ENCODE measurements around the gene KLHL18. TPM values are rescaled to one million over a fixed set of nuclear protein-coding genes. Genes with fewer than 3 reads are reported as not detected.
"Not testable (repeated sequence)": the region's sequence is repeated elsewhere in the genome, so short reads cannot be mapped to it uniquely, and the experiment has no call there.

The KLHL18 gene
- total RNA-seq, 2 experiments from 2014 or later = 42.2 to 48.6 TPM

DNA sequence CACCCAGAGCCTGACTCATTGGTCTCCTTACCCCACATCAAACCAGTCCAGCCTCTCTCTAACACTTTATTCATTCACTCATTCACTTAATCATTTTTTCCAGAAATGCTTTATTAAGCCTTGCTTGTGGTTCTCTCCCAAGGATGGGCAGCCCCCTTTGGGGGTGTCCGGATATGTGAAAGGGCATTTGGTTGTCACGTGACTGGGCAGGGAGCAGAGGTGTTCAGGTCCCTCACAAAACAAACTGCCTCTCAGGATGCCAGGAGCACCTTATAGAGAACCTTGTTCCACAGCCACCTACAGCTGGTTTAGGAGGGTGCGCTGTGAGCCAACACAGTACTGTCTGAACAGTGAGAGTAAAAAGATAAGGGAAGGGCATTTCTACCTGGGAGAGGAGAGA is 72.3 kb downstream of the KLHL18 start:
- Mint-ChIP-seq H3K4me1 (no peaks in the 10 kb centered on the region), H3K27ac (no peak overlapping the region), H3K4me3 (peak overlapping the region; percentile 8), H3K9me3 (peaks cover 7% of the 10 kb centered on the region), H3K27me3 (no peaks in the 10 kb centered on the region), H3K36me3 (peaks cover 3% of the 10 kb centered on the region)
- DNase-seq = no peak

DNA sequence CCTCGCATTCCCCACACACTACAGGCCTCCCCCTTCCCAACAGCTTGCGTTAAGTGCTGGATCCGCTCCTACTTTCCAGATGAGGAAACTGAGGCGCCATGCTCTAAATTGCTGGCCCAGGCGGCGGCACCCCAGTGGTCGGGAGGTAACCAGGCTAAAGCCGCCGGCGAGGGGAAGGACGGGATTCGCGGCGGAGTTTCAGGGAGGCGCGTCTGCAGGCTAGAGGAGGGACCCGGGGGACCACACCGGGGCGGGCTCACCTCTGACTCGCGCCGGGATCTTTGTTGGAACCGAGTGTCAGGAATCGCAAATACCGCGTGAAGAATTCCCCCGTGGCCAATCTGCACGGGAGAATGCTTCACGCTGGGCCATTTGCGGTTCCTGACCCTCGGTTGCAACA is 73.5 kb downstream of the KLHL18 start:
- peaks cover 10% of the 10 kb centered on the region for H3K36me3 Mint-ChIP-seq
- H3K9me3 Mint-ChIP-seq = peaks cover 12% of the 10 kb centered on the region
- H3K4me1 Mint-ChIP-seq = peaks cover 4% of the 10 kb centered on the region
- no peak overlapping the region for H3K27ac Mint-ChIP-seq
- H3K27me3 Mint-ChIP-seq = no peaks in the 10 kb centered on the region
- DNase-seq = no peak
- H3K4me3 Mint-ChIP-seq = no peak overlapping the region

DNA sequence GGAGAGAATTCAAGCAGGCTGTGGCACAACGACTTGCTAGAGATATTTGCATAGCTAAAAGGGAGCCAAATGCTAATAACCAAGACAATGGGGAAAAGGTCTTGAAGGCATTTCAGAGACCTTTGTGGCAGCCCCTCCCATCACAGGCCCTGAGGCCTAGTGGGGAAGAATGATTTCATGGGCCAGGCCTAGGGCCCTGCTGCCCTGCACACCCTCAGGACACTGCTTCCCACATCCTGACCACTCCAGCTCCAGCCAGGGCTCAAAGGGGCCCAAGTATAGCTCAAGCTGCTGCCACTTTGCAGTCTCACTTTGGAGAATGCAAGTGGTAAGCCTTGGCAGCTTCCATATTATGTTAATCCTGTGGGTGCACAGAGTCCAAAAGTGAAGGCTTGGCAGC is 76.6 kb downstream of the KLHL18 start:
- DNase-seq = no peak
- Mint-ChIP-seq H3K4me3 (no peak overlapping the region), H3K27ac (no peak overlapping the region), H3K27me3 (no peaks in the 10 kb centered on the region), H3K4me1 (peaks cover 15% of the 10 kb centered on the region), H3K36me3 (peaks cover 20% of the 10 kb centered on the region), H3K9me3 (peaks cover 23% of the 10 kb centered on the region)

DNA sequence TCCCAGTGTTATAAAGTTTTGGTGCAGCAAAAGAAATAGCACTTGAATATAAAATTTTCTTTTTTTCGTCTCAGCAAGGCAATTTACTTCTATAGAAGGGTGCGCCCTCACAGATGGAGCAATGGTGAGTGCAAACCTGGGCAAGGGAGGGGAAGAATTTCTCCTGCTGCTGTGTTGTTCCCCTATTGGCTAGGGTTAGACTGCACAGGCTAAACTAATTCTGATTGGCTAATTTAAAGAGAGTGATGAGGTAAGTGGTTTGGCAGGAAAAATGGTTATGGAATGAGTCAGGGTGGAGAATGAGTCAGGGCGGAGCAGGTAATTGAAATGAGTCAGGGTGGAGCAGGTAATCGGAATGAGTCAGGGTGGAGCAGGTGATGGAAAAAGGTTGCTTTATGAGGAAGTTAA is 77.4 kb downstream of the KLHL18 start:
- Mint-ChIP-seq H3K36me3 (peaks cover 20% of the 10 kb centered on the region), H3K27ac (peak overlapping the region; percentile 13)
- peak; percentile 32 for DNase-seq

DNA sequence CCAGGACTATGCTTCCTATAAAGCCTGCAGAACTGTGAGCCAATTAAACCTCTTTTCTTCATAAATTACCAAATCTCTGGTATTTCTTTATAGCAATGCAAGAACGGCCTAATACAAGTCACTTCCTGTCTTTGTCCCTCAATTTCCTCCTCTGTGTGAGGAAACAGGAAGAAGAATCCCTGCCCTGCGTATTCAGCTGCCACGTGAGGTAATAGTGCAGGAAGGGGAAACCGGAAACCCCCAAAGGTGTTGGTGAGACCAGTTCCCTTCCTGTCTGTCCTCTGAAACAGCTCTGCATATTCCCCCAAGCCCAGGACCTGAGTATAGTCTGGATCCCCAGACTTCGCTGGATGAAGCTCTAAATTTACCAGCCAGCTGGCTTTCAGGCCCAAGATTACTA is 80.0 kb downstream of the KLHL18 start:
- peak; percentile 21 for DNase-seq
- H3K9me3 Mint-ChIP-seq = peaks cover 23% of the 10 kb centered on the region
- peaks cover 15% of the 10 kb centered on the region for H3K4me1 Mint-ChIP-seq
- H3K27me3 Mint-ChIP-seq = no peaks in the 10 kb centered on the region
- peak overlapping the region; percentile 76 for H3K27ac Mint-ChIP-seq
- H3K36me3 Mint-ChIP-seq = peaks cover 20% of the 10 kb centered on the region
- H3K4me3 Mint-ChIP-seq = peak overlapping the region; percentile 33

More for the DNA sequence above, 77.4 kb downstream of the KLHL18 start:
- Mint-ChIP-seq H3K9me3 (peaks cover 23% of the 10 kb centered on the region), H3K4me1 (peaks cover 15% of the 10 kb centered on the region)
- not testable (repeated sequence) for H3K4me3 Mint-ChIP-seq, H3K27me3 Mint-ChIP-seq

DNA sequence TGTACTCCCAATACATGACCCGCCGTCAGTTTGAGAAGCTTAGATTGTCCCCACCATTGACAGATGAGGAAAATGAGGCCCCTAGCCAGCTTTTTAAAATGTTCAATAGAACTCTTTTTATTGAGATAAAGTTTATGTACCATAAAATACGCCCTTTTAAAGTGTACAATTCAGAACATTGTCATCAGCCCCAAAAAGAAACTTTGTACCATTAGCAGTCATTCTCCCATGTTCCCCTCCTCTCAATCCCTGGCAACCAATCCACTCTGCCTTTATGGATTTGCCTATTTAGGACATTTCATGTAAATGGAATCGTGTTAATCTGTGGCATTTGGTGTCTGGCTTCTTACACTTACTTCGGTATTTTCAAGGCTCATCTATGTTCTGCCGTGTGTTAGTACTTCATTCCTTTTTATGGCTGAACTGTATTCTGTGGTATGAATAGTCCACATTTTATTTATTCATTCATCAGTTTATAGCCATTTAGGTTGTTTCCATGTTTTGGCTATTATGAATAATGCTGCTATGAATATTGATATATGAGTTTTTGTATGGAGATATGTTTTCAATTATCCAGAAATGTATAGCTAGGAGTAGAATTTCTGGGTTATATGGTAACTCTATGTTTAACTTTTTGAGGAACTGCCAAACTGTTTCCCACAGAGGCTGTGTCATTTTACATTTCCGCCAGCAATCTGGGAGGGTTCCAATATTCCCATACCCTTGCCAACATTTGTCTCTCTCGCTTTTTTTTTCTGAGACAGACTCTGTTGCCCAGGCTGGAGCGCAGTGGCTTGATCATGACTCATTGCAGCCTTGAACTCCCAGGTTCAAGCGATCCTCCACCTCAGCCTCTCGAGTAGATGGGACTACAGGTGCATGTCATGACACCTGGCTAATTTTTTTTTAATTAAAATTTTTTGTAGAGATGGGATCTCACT is 82.7 kb downstream of the KLHL18 start:
- Mint-ChIP-seq H3K9me3 (peaks cover 11% of the 10 kb centered on the region), H3K36me3 (peaks cover 13% of the 10 kb centered on the region), H3K27me3 (peaks cover 3% of the 10 kb centered on the region), H3K4me3 (no peak overlapping the region), H3K4me1 (peaks cover 12% of the 10 kb centered on the region), H3K27ac (no peak overlapping the region)
- DNase-seq = no peak

DNA sequence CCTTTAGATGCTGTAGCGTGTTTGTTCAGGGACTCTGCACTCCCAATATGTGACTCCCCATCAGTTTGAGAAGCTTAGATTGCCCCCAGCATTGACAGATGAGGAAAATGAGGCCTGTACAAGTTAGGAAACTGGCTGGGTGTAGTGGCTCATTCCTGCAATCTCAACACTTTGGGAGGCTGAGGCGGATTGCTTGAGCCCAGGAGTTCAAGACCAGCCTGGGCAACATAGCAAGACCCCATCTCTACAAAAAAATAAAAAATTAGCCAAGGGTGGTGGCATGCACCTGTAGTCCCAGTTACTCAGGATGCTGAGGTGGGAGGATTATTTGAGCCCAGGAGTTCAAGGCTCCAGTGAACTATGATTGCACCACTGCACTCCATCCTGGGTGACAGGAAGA is 84.1 kb downstream of the KLHL18 start:
- Mint-ChIP-seq H3K4me1 (peaks cover 12% of the 10 kb centered on the region), H3K4me3 (no peak overlapping the region), H3K27me3 (peaks cover 3% of the 10 kb centered on the region), H3K36me3 (peaks cover 11% of the 10 kb centered on the region), H3K9me3 (peaks cover 10% of the 10 kb centered on the region), H3K27ac (no peak overlapping the region)
- no peak for DNase-seq

DNA sequence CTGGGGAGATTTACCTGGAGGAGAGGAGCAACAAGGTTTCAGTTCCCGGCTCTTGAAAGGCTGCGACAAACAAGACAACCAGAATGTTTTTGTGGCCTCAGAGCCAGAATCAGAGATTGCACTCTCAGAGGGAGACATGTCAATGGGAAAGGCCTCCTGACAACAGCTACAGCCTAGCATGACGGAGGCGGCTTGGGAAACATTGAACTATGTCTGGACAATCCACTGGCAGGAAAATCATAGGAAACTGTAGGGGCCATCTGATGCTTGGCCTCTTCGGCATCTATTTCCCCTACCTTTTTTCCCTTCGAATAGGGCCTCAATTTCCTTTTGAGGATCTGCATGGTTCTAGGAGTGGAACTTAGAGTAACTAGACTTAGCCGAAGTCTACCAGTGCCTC is 84.9 kb downstream of the KLHL18 start:
- H3K36me3 Mint-ChIP-seq = peaks cover 4% of the 10 kb centered on the region
- H3K9me3 Mint-ChIP-seq = peaks cover 5% of the 10 kb centered on the region
- peaks cover 5% of the 10 kb centered on the region for H3K4me1 Mint-ChIP-seq
- no peak overlapping the region for H3K27ac Mint-ChIP-seq
- no peak for DNase-seq
- peaks cover 3% of the 10 kb centered on the region for H3K27me3 Mint-ChIP-seq
- H3K4me3 Mint-ChIP-seq = no peak overlapping the region

DNA sequence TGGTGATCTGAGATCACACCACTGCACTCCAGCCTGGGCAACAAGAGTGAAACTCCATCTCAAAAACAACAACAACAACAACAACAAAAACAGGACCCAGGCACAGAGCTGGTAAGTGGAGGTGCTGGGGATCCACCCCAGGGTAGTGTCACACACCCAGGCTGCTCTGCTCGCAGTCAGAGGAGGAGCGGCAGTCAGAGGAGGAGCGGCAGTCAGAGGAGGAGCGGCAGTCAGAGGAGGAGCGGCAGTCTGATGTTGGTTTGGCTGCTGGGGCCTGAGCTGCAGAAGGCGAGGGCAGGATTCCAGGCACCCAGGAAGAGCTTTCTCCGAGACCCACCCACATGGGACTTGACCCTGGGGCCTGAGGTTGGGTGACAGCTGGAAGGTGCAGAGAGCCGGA is 87.3 kb downstream of the KLHL18 start:
- DNase-seq, H3K27ac Mint-ChIP-seq, H3K4me3 Mint-ChIP-seq, H3K27me3 Mint-ChIP-seq, H3K4me1 Mint-ChIP-seq, H3K9me3 Mint-ChIP-seq, H3K36me3 Mint-ChIP-seq: not testable (repeated sequence)

DNA sequence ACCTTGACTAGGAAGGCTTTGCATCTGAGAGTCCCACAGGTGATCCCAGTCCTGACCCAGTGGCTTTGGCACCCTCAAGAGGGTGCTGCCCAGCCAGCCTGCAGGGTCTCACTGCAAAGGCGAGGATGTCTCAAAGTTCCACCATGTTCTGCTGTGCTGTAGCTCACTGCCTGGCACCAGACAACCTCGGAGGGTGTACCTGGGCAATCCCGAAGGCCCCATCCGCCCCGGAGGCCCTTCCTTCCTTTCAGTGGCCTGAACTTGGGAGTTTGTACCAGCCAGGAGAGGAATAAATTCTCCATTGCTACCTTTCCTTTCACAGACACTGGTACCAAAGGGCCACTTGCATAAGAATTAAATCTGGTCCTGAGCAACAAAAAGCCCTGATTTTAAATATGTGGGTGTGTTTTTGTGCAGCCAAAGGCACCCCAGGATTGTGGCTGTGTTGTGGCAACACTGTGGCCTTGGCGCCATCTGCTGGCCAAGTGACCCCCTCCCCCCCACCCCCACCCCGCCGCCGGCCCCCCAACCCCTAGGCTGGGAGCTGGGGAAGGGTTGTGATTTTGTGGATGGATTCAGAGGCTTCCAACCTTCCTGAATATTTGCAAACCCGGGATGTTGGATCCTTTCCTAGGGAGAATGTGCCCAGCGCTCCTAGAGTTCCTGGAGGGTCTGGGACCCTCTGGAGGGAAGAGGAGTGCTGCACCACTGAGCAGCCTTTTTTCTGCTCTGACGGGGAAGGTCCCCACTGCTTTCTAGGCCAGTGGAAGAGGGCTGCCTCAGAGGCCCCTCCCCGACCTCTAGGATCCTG is 88.3 kb downstream of the KLHL18 start:
- Mint-ChIP-seq H3K4me3 (no peak overlapping the region), H3K4me1 (no peaks in the 10 kb centered on the region), H3K27ac (no peak overlapping the region), H3K9me3 (no peaks in the 10 kb centered on the region), H3K36me3 (no peaks in the 10 kb centered on the region), H3K27me3 (peaks cover 3% of the 10 kb centered on the region)
- peak; percentile 32 for DNase-seq

DNA sequence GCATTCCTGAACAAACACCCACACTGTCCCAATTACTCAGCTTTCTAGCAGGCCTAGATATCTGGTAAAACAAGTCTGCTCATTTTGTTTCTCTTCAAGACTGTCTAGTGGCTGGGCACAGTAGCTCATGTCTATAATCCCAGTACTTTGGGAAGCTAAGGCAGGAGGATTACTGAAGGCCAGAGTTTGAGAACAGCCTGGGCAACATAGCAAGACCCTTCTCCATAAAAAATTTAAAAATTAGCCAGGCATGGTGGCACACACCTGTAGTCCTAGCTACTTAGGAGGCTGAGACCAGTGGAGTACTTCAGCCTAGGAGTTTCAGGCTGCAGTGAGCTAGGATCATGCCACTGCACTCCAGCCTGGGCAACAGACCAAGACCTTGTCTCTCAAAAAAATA is 91.8 kb downstream of the KLHL18 start:
- H3K27ac Mint-ChIP-seq = no peak overlapping the region
- no peak for DNase-seq
- H3K27me3 Mint-ChIP-seq = peaks cover under 1% of the 10 kb centered on the region
- peaks cover 6% of the 10 kb centered on the region for H3K4me1 Mint-ChIP-seq
- H3K9me3 Mint-ChIP-seq = no peaks in the 10 kb centered on the region
- H3K36me3 Mint-ChIP-seq = no peaks in the 10 kb centered on the region
- H3K4me3 Mint-ChIP-seq = no peak overlapping the region

DNA sequence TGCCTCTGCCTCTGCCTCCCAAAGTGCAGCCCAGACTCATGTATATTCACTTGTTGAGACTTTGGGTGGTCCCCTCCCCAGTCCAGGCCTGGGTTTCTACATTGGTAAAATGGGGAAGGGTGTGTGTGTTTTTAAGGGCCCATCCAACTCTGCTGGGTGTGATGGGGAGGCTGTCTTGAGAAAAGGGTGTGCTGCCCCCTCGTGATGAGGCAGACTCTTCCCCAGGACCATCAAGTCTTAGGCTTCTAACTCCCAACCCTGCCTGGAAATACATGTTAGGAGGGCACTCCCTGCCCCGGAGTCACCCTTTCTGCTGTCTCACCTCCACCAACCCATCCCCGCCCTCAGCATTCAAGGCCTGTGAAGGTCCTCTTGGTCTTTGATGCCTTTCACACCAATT is 93.6 kb downstream of the KLHL18 start:
- H3K36me3 Mint-ChIP-seq = peaks cover 4% of the 10 kb centered on the region
- H3K9me3 Mint-ChIP-seq = no peaks in the 10 kb centered on the region
- no peak for DNase-seq
- H3K4me3 Mint-ChIP-seq = no peak overlapping the region
- H3K4me1 Mint-ChIP-seq = peaks cover 12% of the 10 kb centered on the region
- H3K27ac Mint-ChIP-seq = no peak overlapping the region
- H3K27me3 Mint-ChIP-seq = no peaks in the 10 kb centered on the region

DNA sequence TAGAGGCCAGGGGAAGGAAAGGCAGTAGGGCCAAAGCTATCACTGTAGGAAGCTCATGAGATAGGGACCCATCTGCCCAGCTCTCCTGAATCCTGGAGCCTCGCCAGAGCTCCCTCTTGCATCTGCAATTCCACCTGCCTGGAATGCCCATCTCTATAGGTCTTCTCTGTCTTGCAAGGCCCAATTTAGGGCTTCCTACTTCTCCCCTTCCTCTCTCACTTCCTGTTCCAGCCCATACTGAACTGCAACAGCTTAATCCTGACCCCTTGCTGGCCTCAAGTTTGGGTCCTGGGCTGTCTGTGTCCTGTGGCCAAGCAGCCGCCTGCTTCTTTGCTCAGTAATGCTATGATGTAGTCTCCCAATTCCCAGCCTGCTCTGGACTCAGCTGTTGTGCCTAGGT is 94.4 kb downstream of the KLHL18 start:
- peaks cover 19% of the 10 kb centered on the region for H3K4me1 Mint-ChIP-seq

DNA sequence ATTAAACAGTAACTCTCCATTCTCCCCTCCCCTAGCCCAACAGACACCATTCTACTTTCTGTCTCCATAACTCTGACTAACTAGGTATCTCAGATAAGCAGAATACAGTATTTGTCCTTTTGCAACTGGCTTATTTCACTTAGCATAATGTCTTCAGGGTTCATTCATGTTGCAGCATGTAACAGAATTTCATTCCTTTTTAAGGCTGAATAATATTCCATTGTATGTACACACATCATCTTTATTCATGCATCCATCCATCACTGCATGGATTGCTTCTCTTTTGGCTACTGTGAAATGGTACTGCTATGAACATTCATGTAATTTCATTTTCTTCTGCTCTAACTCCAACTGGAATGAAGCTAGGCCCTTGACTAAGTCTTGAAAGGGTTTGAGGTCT is 96.1 kb downstream of the KLHL18 start:
- peaks cover 26% of the 10 kb centered on the region for H3K4me1 Mint-ChIP-seq
- no peaks in the 10 kb centered on the region for H3K9me3 Mint-ChIP-seq
- no peak for DNase-seq
- no peaks in the 10 kb centered on the region for H3K27me3 Mint-ChIP-seq
- no peak overlapping the region for H3K27ac Mint-ChIP-seq
- peaks cover 8% of the 10 kb centered on the region for H3K36me3 Mint-ChIP-seq
- peak overlapping the region; percentile 99 for H3K4me3 Mint-ChIP-seq

More for the DNA sequence above, 94.4 kb downstream of the KLHL18 start:
- H3K4me3 Mint-ChIP-seq = no peak overlapping the region
- H3K27me3 Mint-ChIP-seq = no peaks in the 10 kb centered on the region
- H3K27ac Mint-ChIP-seq = no peak overlapping the region
- DNase-seq = no peak
- H3K9me3 Mint-ChIP-seq = no peaks in the 10 kb centered on the region
- peaks cover 4% of the 10 kb centered on the region for H3K36me3 Mint-ChIP-seq

DNA sequence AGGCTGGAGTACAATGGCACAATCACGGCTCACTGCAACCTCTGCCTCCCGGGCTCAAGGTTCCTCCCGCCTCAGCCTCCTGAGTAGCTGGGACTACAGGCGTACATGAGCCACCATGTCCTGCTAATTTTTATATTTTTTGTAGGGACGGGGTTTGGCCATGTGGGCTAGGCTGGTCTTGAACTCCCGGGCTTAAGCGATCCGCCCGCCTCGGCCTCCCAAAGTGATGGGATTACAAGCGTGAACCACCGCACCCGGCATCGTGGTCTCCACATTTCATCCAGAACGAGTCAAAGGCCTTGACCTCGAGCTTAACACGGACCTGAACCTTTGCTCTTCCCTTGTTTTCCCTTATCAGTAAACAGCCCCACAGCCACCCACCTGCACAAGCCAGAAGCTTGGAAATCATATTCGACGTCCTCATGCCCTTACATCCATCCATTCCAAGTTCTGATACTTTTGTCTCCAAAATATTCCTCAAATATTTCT is 96.7 kb downstream of the KLHL18 start:
- no peak for DNase-seq
- Mint-ChIP-seq H3K27me3 (no peaks in the 10 kb centered on the region), H3K27ac (peak overlapping the region; percentile 99), H3K4me1 (peaks cover 26% of the 10 kb centered on the region), H3K36me3 (peaks cover 8% of the 10 kb centered on the region), H3K9me3 (no peaks in the 10 kb centered on the region), H3K4me3 (peak overlapping the region; percentile 99)
